Neuron (in vitro differentiated cells): ENCODE measurements around the gene GPR37L1.

ENCODE experiments used
- H2AFZ ChIP-seq: one replicate; pipeline ENCODE4 v1.6.1; 2013; ENCODE audit warnings: low read depth, mild to moderate bottlenecking, inconsistent platforms, low read length, moderate library complexity
- H3K27me3 ChIP-seq: one replicate; pipeline ENCODE4 v1.6.1; 2013; ENCODE audit warnings: low read length; ENCODE audit not compliant: insufficient read depth
- H3K36me3 ChIP-seq: one replicate; pipeline ENCODE4 v1.6.1; 2013; ENCODE audit warnings: low read length; ENCODE audit not compliant: insufficient read depth
- H3K4me1 ChIP-seq: one replicate; pipeline ENCODE4 v1.6.1; 2013; ENCODE audit warnings: low read length; ENCODE audit not compliant: insufficient read depth
- H3K4me3 ChIP-seq: 2 replicates; pipeline ENCODE4 v1.5.1; 2013; ENCODE audit warnings: mild to moderate bottlenecking, low read length, moderate library complexity
- H3K9me3 ChIP-seq: one replicate; pipeline ENCODE4 v1.6.1; 2013; ENCODE audit warnings: low read length

GPR37L1 gene

DNA sequence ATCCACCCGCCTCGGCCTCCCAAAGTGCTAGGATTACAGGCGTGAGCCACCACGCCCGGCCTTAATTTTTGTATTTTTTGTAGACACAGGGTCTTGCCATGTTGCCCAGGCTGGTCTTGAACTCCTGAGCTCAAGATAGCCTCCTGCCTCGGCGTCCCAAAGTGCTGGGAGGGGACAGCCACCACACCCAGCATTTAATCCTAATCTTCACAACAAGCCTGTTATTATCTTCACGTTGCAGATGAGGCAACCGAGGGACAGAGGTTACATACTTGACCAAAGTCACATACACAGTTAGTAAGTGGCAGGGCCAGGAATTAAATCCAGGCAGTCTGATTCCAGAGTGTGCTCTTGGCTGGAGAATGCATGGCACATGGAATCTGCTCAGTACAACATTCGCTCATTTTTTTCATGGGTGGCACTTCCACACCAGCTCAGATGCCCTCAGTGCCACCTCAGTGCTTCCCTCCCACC is 4.8 kb upstream of the GPR37L1 start:
- peaks cover 5% of the 10 kb centered on the region for H3K27me3 ChIP-seq
- H2AFZ ChIP-seq: no peak overlapping the region
- peaks cover 9% of the 10 kb centered on the region for H3K4me1 ChIP-seq
- H3K4me3 ChIP-seq: no peak overlapping the region
- H3K36me3 ChIP-seq: no peaks in the 10 kb centered on the region
- H3K9me3 ChIP-seq: no peaks in the 10 kb centered on the region

DNA sequence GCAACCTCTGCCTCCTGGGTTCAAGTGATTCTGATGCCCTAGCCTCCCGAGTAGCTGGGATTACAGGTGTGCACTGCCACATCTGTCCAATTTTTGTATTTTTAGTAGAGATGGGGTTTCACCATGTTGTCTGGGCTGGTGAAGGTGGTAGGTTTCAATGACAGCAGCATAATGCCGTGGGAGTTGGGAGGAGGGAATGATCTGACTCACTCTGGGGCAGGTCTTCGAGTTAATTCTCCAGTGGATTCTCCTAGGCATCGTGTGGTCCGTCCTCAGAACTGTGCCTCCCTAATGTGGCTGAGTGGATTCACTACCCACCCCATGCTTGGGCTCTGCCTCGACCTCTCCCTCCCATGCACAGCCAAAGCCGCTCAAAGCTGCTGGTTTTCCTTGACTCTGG is 1.7 kb upstream of the GPR37L1 start:
- H2AFZ ChIP-seq: no peak overlapping the region
- H3K36me3 ChIP-seq: no peaks in the 10 kb centered on the region
- H3K4me1 ChIP-seq: no peaks in the 10 kb centered on the region
- no peaks in the 10 kb centered on the region for H3K9me3 ChIP-seq
- H3K4me3 ChIP-seq: no peak overlapping the region
- no peaks in the 10 kb centered on the region for H3K27me3 ChIP-seq

- H3K4me1 ChIP-seq: no peaks in the 10 kb centered on the region
- no peak overlapping the region for H2AFZ ChIP-seq
- no peak overlapping the region for H3K4me3 ChIP-seq
- H3K9me3 ChIP-seq: peaks cover 2% of the 10 kb centered on the region
- H3K36me3 ChIP-seq: no peaks in the 10 kb centered on the region
- no peaks in the 10 kb centered on the region for H3K27me3 ChIP-seq
These were observed 658 bp downstream of the GPR37L1 start for GRCh38 chr1:202123336-202123813.

GRCh38 chr1:202124142-202124541 is 1.4 kb downstream of the GPR37L1 start:
- Histone ChIP-seq H3K4me3 (no peak overlapping the region), H2AFZ (no peak overlapping the region), H3K27me3 (no peaks in the 10 kb centered on the region), H3K4me1 (no peaks in the 10 kb centered on the region), H3K9me3 (peaks cover 2% of the 10 kb centered on the region), H3K36me3 (no peaks in the 10 kb centered on the region)

DNA sequence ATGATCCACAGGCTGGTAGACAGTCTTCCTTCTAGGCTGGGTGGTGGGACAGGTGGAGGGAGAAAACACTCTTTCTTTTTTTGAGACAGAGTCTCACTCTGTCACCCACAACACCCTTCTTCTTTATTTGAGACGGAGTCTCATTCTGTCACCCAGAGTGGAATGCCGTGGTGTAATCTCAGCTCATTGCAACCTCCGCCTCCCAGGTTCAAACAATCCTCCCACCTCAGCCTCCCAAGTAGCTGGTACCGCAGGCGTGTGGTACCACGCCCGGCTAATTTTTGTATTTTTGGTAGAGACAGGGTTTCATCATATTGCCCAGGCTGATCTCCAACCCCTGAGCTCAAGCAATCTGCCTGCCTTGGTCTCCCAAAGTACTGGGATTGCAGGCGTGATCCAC is 2.9 kb downstream of the GPR37L1 start:
- Histone ChIP-seq H3K4me3 (no peak overlapping the region), H2AFZ (no peak overlapping the region), H3K4me1 (peaks cover 15% of the 10 kb centered on the region), H3K36me3 (no peaks in the 10 kb centered on the region), H3K9me3 (peaks cover 2% of the 10 kb centered on the region), H3K27me3 (no peaks in the 10 kb centered on the region)

GRCh38 chr1:202126426-202126825 is 3.7 kb downstream of the GPR37L1 start:
- no peak overlapping the region for H3K4me3 ChIP-seq

GRCh38 chr1:202127061-202127460 is 4.3 kb downstream of the GPR37L1 start:
- Histone ChIP-seq H3K27me3 (no peaks in the 10 kb centered on the region), H3K4me1 (peaks cover 20% of the 10 kb centered on the region), H3K9me3 (peaks cover 2% of the 10 kb centered on the region), H3K36me3 (no peaks in the 10 kb centered on the region), H2AFZ (no peak overlapping the region), H3K4me3 (no peak overlapping the region)

More at GRCh38 chr1:202126426-202126825, 3.7 kb downstream of the GPR37L1 start:
- Histone ChIP-seq H3K27me3 (no peaks in the 10 kb centered on the region), H2AFZ (no peak overlapping the region), H3K9me3 (peaks cover 2% of the 10 kb centered on the region), H3K36me3 (no peaks in the 10 kb centered on the region), H3K4me1 (peaks cover 20% of the 10 kb centered on the region)

GRCh38 chr1:202127836-202128622 is 5.3 kb downstream of the GPR37L1 start:
- H3K9me3 ChIP-seq: peaks cover 2% of the 10 kb centered on the region
- no peaks in the 10 kb centered on the region for H3K27me3 ChIP-seq
- no peak overlapping the region for H3K4me3 ChIP-seq
- peaks cover 5% of the 10 kb centered on the region for H3K36me3 ChIP-seq
- H2AFZ ChIP-seq: no peak overlapping the region
- H3K4me1 ChIP-seq: peaks cover 25% of the 10 kb centered on the region

DNA sequence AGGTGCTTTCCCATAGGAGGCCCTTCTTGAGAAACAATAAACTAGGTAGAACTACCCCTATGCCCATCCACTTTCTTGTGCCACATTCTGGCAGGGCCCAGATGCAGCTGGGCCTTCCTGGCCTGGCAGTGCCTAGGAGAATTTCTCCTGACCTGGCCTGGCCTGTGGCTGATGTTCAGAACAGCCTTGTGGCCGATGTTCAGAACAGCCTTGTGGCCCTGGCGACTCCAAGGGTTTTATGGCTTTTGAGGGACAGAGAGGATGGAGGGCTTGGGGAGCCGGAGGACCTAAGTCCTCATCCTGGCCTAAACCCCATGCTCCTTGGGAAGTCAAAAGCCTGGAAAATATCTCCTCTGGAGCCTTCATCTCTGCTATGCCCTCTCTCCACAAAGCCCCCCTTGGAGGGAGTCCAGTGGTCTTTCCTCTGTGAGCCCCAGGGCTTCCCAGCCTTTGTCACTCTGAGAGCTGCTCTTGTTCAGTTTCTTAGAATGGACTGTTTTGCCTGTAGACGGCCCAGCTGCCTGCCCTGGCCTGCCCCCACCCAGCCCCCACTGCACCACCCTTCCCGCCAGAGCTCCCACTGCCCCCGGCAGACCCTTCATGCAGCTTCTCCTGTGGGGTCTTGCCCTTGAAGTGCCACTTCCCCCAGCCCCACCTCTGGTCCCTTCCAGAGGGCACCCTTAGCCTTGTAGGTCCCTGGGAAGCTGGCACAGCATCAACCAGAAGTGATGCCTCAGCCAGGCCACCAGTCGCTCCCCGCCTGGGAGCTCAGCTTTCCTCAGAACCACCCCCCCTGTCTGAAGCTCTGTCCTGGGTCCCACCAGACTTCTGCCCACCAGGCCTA is 7.0 kb downstream of the GPR37L1 start:
- H3K36me3 ChIP-seq: peaks cover 11% of the 10 kb centered on the region
- peaks cover 2% of the 10 kb centered on the region for H3K9me3 ChIP-seq
- no peak overlapping the region for H2AFZ ChIP-seq
- H3K27me3 ChIP-seq: no peaks in the 10 kb centered on the region
- no peak overlapping the region for H3K4me3 ChIP-seq
- H3K4me1 ChIP-seq: peaks cover 25% of the 10 kb centered on the region

DNA sequence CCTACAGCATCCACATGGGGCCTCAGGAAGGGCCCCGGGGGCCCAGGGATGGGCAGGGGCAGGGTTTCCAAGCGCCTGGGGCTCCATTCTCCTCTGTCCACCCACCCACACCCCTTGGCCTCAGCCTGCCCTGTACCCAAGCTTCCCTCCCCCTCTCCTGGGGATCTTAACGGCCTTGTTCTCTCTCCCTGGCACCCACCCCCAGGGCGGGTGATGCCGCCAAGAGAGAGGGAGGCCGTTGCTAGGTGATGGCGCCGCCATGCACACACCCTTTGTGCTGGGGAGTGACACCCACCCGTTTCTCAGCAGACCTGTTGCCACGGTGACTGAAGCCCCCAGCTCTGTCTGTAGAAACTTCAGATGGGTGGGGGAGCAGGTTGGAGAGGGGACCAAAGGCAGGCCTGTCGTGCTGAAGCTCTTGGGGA is 7.6 kb downstream of the GPR37L1 start:
- H3K9me3 ChIP-seq: peaks cover 2% of the 10 kb centered on the region
- no peaks in the 10 kb centered on the region for H3K27me3 ChIP-seq
- H3K4me3 ChIP-seq: no peak overlapping the region
- H3K36me3 ChIP-seq: peaks cover 15% of the 10 kb centered on the region
- peaks cover 28% of the 10 kb centered on the region for H3K4me1 ChIP-seq
- H2AFZ ChIP-seq: no peak overlapping the region

DNA sequence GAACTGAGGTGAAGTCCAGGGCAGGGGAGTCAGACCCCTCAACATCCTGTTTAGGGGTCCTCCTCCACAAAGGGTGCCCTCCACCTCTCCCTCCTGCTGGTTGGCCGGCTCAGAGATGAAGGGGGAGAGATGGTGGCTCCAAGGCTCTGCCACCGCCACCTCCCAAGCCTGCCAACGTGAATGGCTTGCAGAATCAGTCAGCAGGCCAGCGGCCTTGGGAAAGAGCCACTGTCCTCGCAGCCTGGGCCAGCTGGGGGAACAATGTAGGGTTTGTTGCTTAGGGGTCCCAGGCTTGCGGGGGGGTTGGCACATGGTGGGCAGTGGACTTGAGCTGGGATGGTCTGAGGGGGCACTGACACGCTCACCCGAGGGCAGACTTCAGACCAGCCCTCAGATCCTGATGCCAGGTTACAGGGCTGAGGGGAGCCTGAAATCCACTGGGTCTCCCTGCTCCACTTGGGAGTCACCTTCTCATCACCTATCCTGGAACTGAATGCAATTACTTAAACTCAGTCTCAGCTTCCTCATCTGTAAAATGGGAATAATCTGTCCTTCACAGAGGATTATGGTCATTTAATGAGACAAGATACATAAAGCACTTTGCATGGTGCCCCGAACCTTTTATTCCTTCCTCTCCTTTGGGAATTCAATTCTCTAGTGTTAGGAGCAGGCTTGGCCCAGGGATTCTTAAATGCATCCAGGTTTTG is 8.3 kb downstream of the GPR37L1 start:
- peaks cover 19% of the 10 kb centered on the region for H3K36me3 ChIP-seq
- H3K4me1 ChIP-seq: peaks cover 28% of the 10 kb centered on the region
- H3K4me3 ChIP-seq: no peak overlapping the region
- no peak overlapping the region for H2AFZ ChIP-seq
- no peaks in the 10 kb centered on the region for H3K27me3 ChIP-seq
- H3K9me3 ChIP-seq: peaks cover 2% of the 10 kb centered on the region

GRCh38 chr1:202131956-202132821 is 9.5 kb downstream of the GPR37L1 start:
- peaks cover 2% of the 10 kb centered on the region for H3K9me3 ChIP-seq
- H3K4me1 ChIP-seq: peaks cover 28% of the 10 kb centered on the region
- H2AFZ ChIP-seq: no peak overlapping the region
- H3K36me3 ChIP-seq: peaks cover 22% of the 10 kb centered on the region
- H3K4me3 ChIP-seq: no peak overlapping the region
- no peaks in the 10 kb centered on the region for H3K27me3 ChIP-seq
